T-helper 9 cell (primary cell): Measurements from ENCODE around the gene RNU4-1.
"Not testable (repeated sequence)": the region's sequence is repeated elsewhere in the genome, so short reads cannot be mapped to it uniquely, and the experiment has no call there.

ENCODE experiments used
- DNase-seq: peaks from one replicate; pipeline ENCODE4 v3.0.0-alpha.2; 2020
- total RNA-seq, 2 donors: gene quantifications; one replicate each; lab custom pipeline; 2026; lab: John Stamatoyannopoulos, UW

RNU4-1 gene
- 1.7 to 3.1 reads per million in 2 donors for total RNA-seq

GRCh38 chr12:120292661-120293531 lies at the start of gene RNU4-1:
Gene RNU4-1 (minus strand): TSS chr12:120293237.
- DNase-seq: peak; percentile 63

- no peak for DNase-seq
These were observed 49.4 kb upstream of the RNU4-1 start for GRCh38 chr12:120342175-120343038.

GRCh38 chr12:120339256-120339655 lies 46.2 kb upstream of the RNU4-1 start:
- DNase-seq: no peak

GRCh38 chr12:120337730-120338129 lies 44.7 kb upstream of the RNU4-1 start:
- no peak for DNase-seq

- DNase-seq: not testable (repeated sequence)
These were observed 43.4 kb upstream of the RNU4-1 start for GRCh38 chr12:120336392-120336791.

GRCh38 chr12:120335447-120335846 lies 42.4 kb upstream of the RNU4-1 start:
- not testable (repeated sequence) for DNase-seq

- DNase-seq: no peak
These were observed 39.5 kb upstream of the RNU4-1 start for GRCh38 chr12:120332523-120332922.

GRCh38 chr12:120332041-120332440 lies 39.0 kb upstream of the RNU4-1 start:
- DNase-seq: no peak

- DNase-seq: no peak
These were observed 38.4 kb upstream of the RNU4-1 start for GRCh38 chr12:120331390-120331789.

GRCh38 chr12:120328228-120328627 lies 35.2 kb upstream of the RNU4-1 start:
- no peak for DNase-seq

- no peak for DNase-seq
These were observed 34.6 kb upstream of the RNU4-1 start, which contains the start of gene PLA2G1B for GRCh38 chr12:120327593-120327992. Gene PLA2G1B (minus strand): TSS chr12:120327779. CDS start chr12:120327753, 26 bp downstream.

- DNase-seq: no peak
These were observed 31.9 kb upstream of the RNU4-1 start for GRCh38 chr12:120324841-120325417.

GRCh38 chr12:120323772-120324171 lies 30.7 kb upstream of the RNU4-1 start:
- DNase-seq: no peak

GRCh38 chr12:120321382-120322202 lies 28.6 kb upstream of the RNU4-1 start:
- no peak for DNase-seq

- DNase-seq: peak; percentile 100
These were observed 24.4 kb upstream of the RNU4-1 start for GRCh38 chr12:120317224-120318105.

- no peak for DNase-seq
These were observed 23.8 kb upstream of the RNU4-1 start for GRCh38 chr12:120316798-120317223.

- no peak for DNase-seq
These were observed 21.2 kb upstream of the RNU4-1 start for GRCh38 chr12:120314220-120314619.

- peak; percentile 88 for DNase-seq
These were observed 9.2 kb upstream of the RNU4-1 start, which contains the start of gene SIRT4 for GRCh38 chr12:120301962-120302815. Gene SIRT4 (plus strand): TSS chr12:120302321. CDS start chr12:120303562, 1,241 bp downstream.

- DNase-seq: no peak
These were observed 701 bp downstream of the RNU4-1 start for GRCh38 chr12:120292411-120292660.
